AG04449 (cell line): ENCODE results near the gene POLR3B.

Experiments used
- CTCF ChIA-PET: fragments of 350-600 bp; formaldehyde crosslinking; extraction: SDS; loops from one replicate; lab custom pipeline; 2021; ENCODE audit warnings: antibody characterized with exemption; lab: Yijun Ruan, JAX
- POLR2A ChIA-PET: fragments of 400-600, 350-600 bp; formaldehyde crosslinking; extraction: SDS; loops from one replicate; lab custom pipeline; 2020; ENCODE audit warnings: antibody characterized with exemption, inconsistent platforms; lab: Yijun Ruan, JAX
- DNase-seq: peaks from one replicate; pipeline ENCODE4 v3.0.0-alpha.2; 2010; ENCODE audit warnings: low read depth, low spot score
- H3K4me3 ChIP-seq: 2 replicates; pipeline ENCODE4 v1.5.1; 2011; ENCODE audit warnings: low read depth, mild to moderate bottlenecking, control low read depth, low read length
- CTCF ChIP-seq: IDR thresholded peaks from one replicate; pipeline ENCODE4 v1.5.1; 2011; ENCODE audit warnings: mild to moderate bottlenecking, moderate library complexity, low read length, control low read depth, inconsistent platforms; ENCODE audit not compliant: insufficient read depth; ENCODE audit errors: missing control alignments

The POLR3B gene

GRCh38 chr12:106511365-106511764 is 153.8 kb downstream of the POLR3B start:
- no peak overlapping the region for H3K4me3 ChIP-seq
- DNase-seq: no peak
- ChIA-PET POLR2A (no interaction called here), CTCF (no interaction called here)
- no peak for TF ChIP-seq CTCF

GRCh38 chr12:106517314-106517713 is 159.8 kb downstream of the POLR3B start:
- no peak for TF ChIP-seq CTCF
- CTCF ChIA-PET: interaction anchor here (1.7 kb wide), 1 partner anchor 10 kb away, joined by 3 read pairs; no protein-coding TSS in a partner anchor
- no peak for DNase-seq
- POLR2A ChIA-PET: no interaction called here
- no peak overlapping the region for H3K4me3 ChIP-seq

- ChIA-PET CTCF (interaction anchor here (1.6 kb wide), 1 partner anchor 400 kb away, joined by 3 read pairs; no protein-coding TSS in a partner anchor), POLR2A (no interaction called here)
- no peak overlapping the region for H3K4me3 ChIP-seq
- TF ChIP-seq CTCF: no peak
- DNase-seq: peak; percentile 24
These were observed 162.1 kb downstream of the POLR3B start for GRCh38 chr12:106519607-106520021.

- POLR2A ChIA-PET: no interaction called here
- TF ChIP-seq CTCF: no peak
- H3K4me3 ChIP-seq: no peak overlapping the region
- CTCF ChIA-PET: no interaction called here
- DNase-seq: no peak
These were observed 164.4 kb downstream of the POLR3B start for GRCh38 chr12:106521901-106522300.

GRCh38 chr12:106522708-106523107 is 165.2 kb downstream of the POLR3B start:
- CTCF ChIA-PET: no interaction called here
- H3K4me3 ChIP-seq: no peak overlapping the region
- DNase-seq: no peak
- POLR2A ChIA-PET: no interaction called here
- TF ChIP-seq CTCF: no peak

GRCh38 chr12:106527356-106527755 is 169.8 kb downstream of the POLR3B start:
- CTCF ChIA-PET: interaction anchor here (1.1 kb wide), 1 partner anchor 393 kb away, joined by 4 read pairs; no protein-coding TSS in a partner anchor
- no peak overlapping the region for H3K4me3 ChIP-seq
- no peak for DNase-seq
- no peak for TF ChIP-seq CTCF
- POLR2A ChIA-PET: no interaction called here
